Testis (tissue), 2 donors: ENCODE results near the gene ADSS1.

ENCODE experiments used
- CTCF ChIP-seq, 3 experiments: fragments of 450-650 bp in 2 of 3; fragments of 200-600 bp in 1 of 3; sonication (generic) in 1 of 3; IDR thresholded peaks; one replicate each; pipeline ENCODE4 v1.5.1; 2016 to 2019; ENCODE audit warnings: antibody characterized with exemption in 3 of 3, mild to moderate bottlenecking in 2 of 3, moderate library complexity in 1 of 3
- POLR2A ChIP-seq: fragments of 450-650 bp; IDR thresholded peaks from one replicate; pipeline ENCODE4 v1.6.1; 2017; ENCODE audit warnings: antibody characterized with exemption, mild to moderate bottlenecking, moderate library complexity

- TF ChIP-seq POLR2A (no peak), CTCF (IDR thresholded peaks at IDR 0.05) (no peak)
Observed at GRCh38 chr14:104729835-104730181, 5.8 kb downstream of the ADSS1 start.
